IMR-90 (cell line): ENCODE data around the gene MOB3A. TPM values are rescaled to one million over a fixed set of nuclear protein-coding genes. Genes with fewer than 3 reads are reported as not detected.

ENCODE experiments used
- ATAC-seq: fragments of 200-7000 bp; cut with Tn5 transposase; 2 replicates; pipeline ENCODE4 v1.9.1; 2020; ENCODE audit warnings: low read depth, mild to moderate bottlenecking, moderate library complexity
- BruUV-seq: library from RNA; stranded (reverse); fragments of 400-500 nt; replicated peaks from 2 replicates; lab custom pipeline; 2021; lab: Mats Ljungman, UMichigan
- CTCF ChIA-PET: fragments of 300-600 bp; formaldehyde crosslinking; extraction: SDS; loops from one replicate; lab custom pipeline; 2021; ENCODE audit warnings: antibody characterized with exemption; lab: Yijun Ruan, JAX
- POLR2A ChIA-PET: fragments of 300-600 bp; sonication (Branson Sonifier 250); formaldehyde crosslinking; loops from one replicate; lab custom pipeline; 2022; ENCODE audit warnings: antibody characterized with exemption; ENCODE audit not compliant: unreplicated experiment; lab: Charles Lee
- DNase-seq: peaks from one replicate; pipeline ENCODE4 v3.0.0; 2013
- H2AFZ ChIP-seq: replicated peaks from 2 replicates; pipeline ENCODE3; 2013; ENCODE audit warnings: low read length, mild to moderate bottlenecking; ENCODE audit not compliant: poor library complexity
- H2AK5ac ChIP-seq: 2 replicates; pipeline ENCODE4 v1.6.1; 2013; ENCODE audit warnings: low read depth, low read length, inconsistent platforms
- H2AK9ac ChIP-seq: replicated peaks from 2 replicates; pipeline ENCODE3; 2013; ENCODE audit warnings: mild to moderate bottlenecking, low read depth, low read length, moderate library complexity; ENCODE audit not compliant: poor library complexity
- H2BK120ac ChIP-seq: 2 replicates; pipeline ENCODE4 v1.6.1; 2013; ENCODE audit warnings: low read depth, low read length, inconsistent platforms
- H2BK15ac ChIP-seq: 3 replicates; pipeline ENCODE4 v1.6.1; 2013; ENCODE audit warnings: low read depth, low read length, inconsistent platforms
- H2BK20ac ChIP-seq: 2 replicates; pipeline ENCODE4 v1.6.1; 2013; ENCODE audit warnings: low read depth, mild to moderate bottlenecking, inconsistent platforms, low read length, moderate library complexity
- H2BK5ac ChIP-seq: 2 replicates; pipeline ENCODE4 v1.6.1; 2013; ENCODE audit warnings: mild to moderate bottlenecking, low read depth, low read length, inconsistent platforms; ENCODE audit not compliant: poor library complexity, severe bottlenecking
- H3K14ac ChIP-seq: replicated peaks from 2 replicates; pipeline ENCODE4 v1.6.1; 2013; ENCODE audit warnings: low read depth, low read length, inconsistent platforms
- H3K18ac ChIP-seq: 2 replicates; pipeline ENCODE4 v1.6.1; 2013; ENCODE audit warnings: low read depth, low read length, control low read depth
- H3K23ac ChIP-seq: 2 replicates; pipeline ENCODE4 v1.6.1; 2013; ENCODE audit warnings: low read depth, low read length, inconsistent platforms
- H3K27ac ChIP-seq: 2 replicates; pipeline ENCODE4 v1.5.1; 2013; ENCODE audit warnings: mild to moderate bottlenecking, control low read depth, low read length; ENCODE audit not compliant: insufficient read depth
- H3K27me3 ChIP-seq: 2 replicates; pipeline ENCODE4 v1.6.1; 2013; ENCODE audit warnings: low read length; ENCODE audit not compliant: control insufficient read depth, insufficient read depth
- H3K36me3 ChIP-seq: 2 replicates; pipeline ENCODE4 v1.6.1; 2013; ENCODE audit warnings: low read length, mixed read lengths; ENCODE audit not compliant: control insufficient read depth, insufficient read depth
- H3K4ac ChIP-seq: 2 replicates; pipeline ENCODE4 v1.6.1; 2013; ENCODE audit warnings: low read depth, low read length, inconsistent platforms
- H3K4me1 ChIP-seq: 2 replicates; pipeline ENCODE4 v1.6.1; 2013; ENCODE audit warnings: low read length, mixed read lengths; ENCODE audit not compliant: control insufficient read depth, insufficient read depth
- H3K4me2 ChIP-seq: 2 replicates; pipeline ENCODE4 v1.6.1; 2013; ENCODE audit warnings: low read depth, mild to moderate bottlenecking, control low read depth, low read length, moderate library complexity
- H3K4me3 ChIP-seq: 2 replicates; pipeline ENCODE4 v1.5.1; 2013; ENCODE audit warnings: low read depth, mild to moderate bottlenecking, control low read depth, low read length, moderate library complexity; ENCODE audit not compliant: insufficient read depth
- H3K56ac ChIP-seq: 2 replicates; pipeline ENCODE4 v1.6.1; 2013; ENCODE audit warnings: low read length, inconsistent platforms; ENCODE audit not compliant: insufficient read depth; ENCODE audit errors: extremely low read depth
- H3K79me1 ChIP-seq, 2 experiments: 2 replicates each; pipeline ENCODE4 v1.6.1; 2013; ENCODE audit warnings: low read length in 2 of 2, inconsistent platforms in 1 of 2, low read depth in 1 of 2
- H3K9ac ChIP-seq: 2 replicates; pipeline ENCODE4 v1.6.1; 2013; ENCODE audit warnings: low read depth, low read length, control low read depth
- H3K9me1 ChIP-seq: 2 replicates; pipeline ENCODE4 v1.6.1; 2013; ENCODE audit warnings: low read length, inconsistent platforms; ENCODE audit not compliant: insufficient read depth
- H3K9me3 ChIP-seq: 2 replicates; pipeline ENCODE4 v1.6.1; 2013; ENCODE audit warnings: low read length; ENCODE audit not compliant: control insufficient read depth, insufficient read depth
- H4K20me1 ChIP-seq: 2 replicates; pipeline ENCODE4 v1.6.1; 2013; ENCODE audit warnings: low read length, inconsistent platforms; ENCODE audit not compliant: insufficient read depth
- H4K5ac ChIP-seq: 2 replicates; pipeline ENCODE4 v1.6.1; 2013; ENCODE audit warnings: mild to moderate bottlenecking, low read depth, low read length, control low read depth
- H4K8ac ChIP-seq, 2 experiments: 2 replicates each; pipeline ENCODE4 v1.6.1; 2013; ENCODE audit warnings: low read depth in 2 of 2, low read length in 2 of 2, control low read depth in 1 of 2, inconsistent platforms in 1 of 2
- H4K91ac ChIP-seq: 2 replicates; pipeline ENCODE4 v1.6.1; 2013; ENCODE audit warnings: low read depth, low read length, inconsistent platforms; ENCODE audit not compliant: insufficient read depth
- BHLHE40 ChIP-seq: fragments of 150-350 bp; IDR thresholded peaks from 2 replicates; pipeline ENCODE4 v1.6.1; 2016; ENCODE audit warnings: mild to moderate bottlenecking, low read depth, low read length
- CHD1 ChIP-seq: IDR thresholded peaks from 2 replicates; pipeline ENCODE4 v1.6.1; 2012; ENCODE audit warnings: low read depth, low read length, improper control_type of control experiment
- FOS ChIP-seq: fragments of 150-350 bp; IDR thresholded peaks from 2 replicates; pipeline ENCODE4 v1.6.1; 2016; ENCODE audit warnings: low read depth, low read length
- MAFK ChIP-seq: IDR thresholded peaks from 2 replicates; pipeline ENCODE4 v1.6.1; 2012; ENCODE audit warnings: low read depth, low read length, improper control_type of control experiment
- MAZ ChIP-seq: IDR thresholded peaks from 2 replicates; pipeline ENCODE4 v1.6.1; 2012; ENCODE audit warnings: low read depth, mild to moderate bottlenecking, low read length, improper control_type of control experiment, moderate library complexity, borderline replicate concordance
- MXI1 ChIP-seq: IDR thresholded peaks from 2 replicates; pipeline ENCODE4 v1.6.1; 2012; ENCODE audit warnings: low read depth, mild to moderate bottlenecking, low read length, moderate library complexity, borderline replicate concordance
- NFE2L2 ChIP-seq: fragments of 150-350 bp; IDR thresholded peaks from 2 replicates; pipeline ENCODE4 v1.6.1; 2016; ENCODE audit warnings: low read depth, mild to moderate bottlenecking, low read length
- POLR2A ChIP-seq: IDR thresholded peaks from 2 replicates; pipeline ENCODE4 v1.6.1; 2012; ENCODE audit warnings: mild to moderate bottlenecking, low read depth, low read length
- RAD21 ChIP-seq: IDR thresholded peaks from 2 replicates; pipeline ENCODE4 v1.6.1; 2012; ENCODE audit warnings: low read length, improper control_type of control experiment
- RCOR1 ChIP-seq: IDR thresholded peaks from 2 replicates; pipeline ENCODE4 v1.6.1; 2012; ENCODE audit warnings: mild to moderate bottlenecking, low read length, improper control_type of control experiment; ENCODE audit not compliant: insufficient replicate concordance
- RFX5 ChIP-seq: IDR thresholded peaks from 2 replicates; pipeline ENCODE4 v1.8.0; 2012; ENCODE audit warnings: low read depth, mild to moderate bottlenecking, low read length, moderate library complexity
- SMC3 ChIP-seq: fragments of 150-350 bp; IDR thresholded peaks from 2 replicates; pipeline ENCODE4 v1.6.1; 2016; ENCODE audit warnings: low read depth, mild to moderate bottlenecking, antibody characterized with exemption, low read length, moderate library complexity
- WGBS, 2 experiments: methylation state at CpG; one replicate each; pipeline versions ENCODE4 v1.1.5 to v1.1.7; 2013; ENCODE audit warnings: missing lambda C conversion rate in 2 of 2; ENCODE audit not compliant: insufficient read length in 1 of 2; ENCODE audit errors: extremely low coverage in 2 of 2; 5-methylcytosine and 5-hydroxymethylcytosine counted together
- dilution Hi-C: fragments of 300-500 bp; cut with HindIII; formaldehyde crosslinking; loops from one replicate; pipeline ENCODE4 v1.14.3; 2018; ENCODE audit warnings: low sequenced_read_pairs; ENCODE audit not compliant: unreplicated experiment
- in situ Hi-C: fragments of 300-500 bp; cut with MboI; formaldehyde crosslinking; loops from 3 replicates; pipeline ENCODE4 v1.14.3; 2019; ENCODE audit warnings: low sequenced_read_pairs, inconsistent platforms, mixed read lengths
- intact Hi-C: fragments of 100-400 bp; cut with micrococcal nuclease; formaldehyde crosslinking; loops from 2 replicates; pipeline ENCODE4 v1.10.0; 2022
- polyA plus RNA-seq, 3 experiments: library from polyadenylated mRNA; depleted of rRNA; stranded (reverse); fragments of >200 nt; gene quantifications; 2 replicates each; pipeline ENCODE4 v1.2.3, GENCODE V29; 2012; ENCODE audit warnings: low replicate concordance in 1 of 3
- total RNA-seq: library from RNA; depleted of rRNA; stranded (reverse); fragments of >200 nt; gene quantifications from 2 replicates; pipeline ENCODE4 v1.2.3, GENCODE V29; 2012
- TF ChIP-seq, protein P1 (sequence below): conservative IDR thresholded peaks from 2 replicates; pipeline ENCODE4 v1.5.1; 2012; ENCODE audit warnings: mild to moderate bottlenecking, low read depth, low read length, improper control_type of control experiment
- TF ChIP-seq, protein P2 (sequence below): fragments of 150-350 bp; IDR thresholded peaks from 2 replicates; pipeline ENCODE4 v1.6.1; 2016; ENCODE audit warnings: low read depth, mild to moderate bottlenecking, low read length, moderate library complexity, borderline replicate concordance
- TF ChIP-seq, protein P3 (sequence below): fragments of 150-350 bp; IDR thresholded peaks from 2 replicates; pipeline ENCODE4 v1.6.1; 2017; ENCODE audit warnings: mild to moderate bottlenecking, antibody characterized with exemption, low read length, low read depth

MOB3A gene
- total and polyA plus RNA-seq, 2 of the 4 experiments (the other 2 are of a cell fraction), result 9.3 to 26.5 TPM

DNA sequence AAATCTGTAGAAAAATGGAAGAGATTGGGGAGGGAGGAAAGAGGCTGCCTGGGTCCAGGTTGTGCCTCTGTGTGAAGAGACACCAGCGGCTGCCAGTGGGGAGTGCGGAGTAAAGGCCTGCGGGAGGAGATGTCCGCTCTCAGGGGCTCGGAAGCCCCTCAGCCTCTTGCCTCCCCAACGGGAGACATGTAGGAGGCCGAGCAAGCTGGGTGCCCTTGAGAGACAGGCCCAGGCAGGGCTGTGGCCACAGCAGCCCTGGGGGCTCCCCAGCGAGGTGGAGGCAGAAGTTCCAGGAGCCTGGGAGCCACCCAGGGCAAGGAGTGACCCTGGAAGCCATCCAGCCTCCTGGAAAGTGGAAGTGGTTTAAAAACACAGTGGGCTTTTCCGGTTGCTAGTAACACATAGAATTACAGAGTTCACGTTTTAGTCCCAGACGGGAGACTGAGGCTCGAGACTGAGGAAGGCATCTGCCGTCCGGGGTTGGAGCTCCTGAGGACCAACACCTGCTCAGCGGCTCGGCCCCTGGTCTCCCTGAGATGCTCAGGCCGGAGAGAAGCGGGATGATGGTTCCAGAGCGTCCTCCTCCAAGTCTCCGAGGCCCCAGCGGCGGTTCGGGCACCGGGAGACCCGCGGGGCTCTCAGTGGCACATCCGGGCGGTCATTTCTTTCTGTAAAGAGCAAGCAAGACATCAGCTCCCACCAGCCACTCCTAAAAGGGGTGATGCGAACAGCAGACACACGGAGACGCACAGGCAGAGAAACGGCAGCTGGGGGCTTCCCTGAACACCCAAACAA is 23.2 kb downstream of the MOB3A start:
- H2AK9ac ChIP-seq, result no peak overlapping the region
- H3K9me3 ChIP-seq, result no peaks in the 10 kb centered on the region
- BruUV-seq, result no TSS peak
- ChIA-PET CTCF (no interaction called here), POLR2A (no interaction called here)
- H2BK5ac ChIP-seq, result no peak overlapping the region
- no peak for ATAC-seq
- no peak overlapping the region for H3K18ac ChIP-seq
- no peaks in the 10 kb centered on the region for H3K4me1 ChIP-seq
- H2AK5ac ChIP-seq, result no peak overlapping the region
- in situ Hi-C loops, result no loop called here
- H2BK120ac ChIP-seq, result no peak overlapping the region
- no peak overlapping the region for H3K27ac ChIP-seq
- H3K36me3 ChIP-seq, result peaks cover 50% of the 10 kb centered on the region
- H3K9ac ChIP-seq, result no peak overlapping the region
- intact Hi-C loops, result no loop called here
- H4K8ac ChIP-seq, result no peak overlapping the region
- no peak overlapping the region for H3K4ac ChIP-seq
- no peak overlapping the region for H3K4me3 ChIP-seq
- no peaks in the 10 kb centered on the region for H3K27me3 ChIP-seq
- 0 out of 2 replicates have a peak, but pooled peaks cover 6% of the 10 kb centered on the region for H4K20me1 ChIP-seq
- no peak overlapping the region for H2BK20ac ChIP-seq
- H3K9me1 ChIP-seq, result no peaks in the 10 kb centered on the region
- H2BK15ac ChIP-seq, result no peak overlapping the region
- dilution Hi-C loops, result no loop called here
- no peak overlapping the region for H4K91ac ChIP-seq
- WGBS, 2 experiments, result 94% methylated on average over 12 of the region's 32 CpGs; no CpG with 5 or more reads in 1 of the 2 experiments
- H3K79me1 ChIP-seq, result peaks cover under 1 to 7% of the 10 kb centered on the region in 2 experiments; a peak in 2 of 4 replicates
- no peak overlapping the region for H3K56ac ChIP-seq
- no peak overlapping the region for H3K4me2 ChIP-seq
- DNase-seq, result no peak
- no peak overlapping the region for H2AFZ ChIP-seq
- no peak overlapping the region for H3K23ac ChIP-seq
- H3K14ac ChIP-seq, result no peak overlapping the region
- H4K5ac ChIP-seq, result no peak overlapping the region
- no peak for TF ChIP-seq FOS
- TF ChIP-seq BHLHE40, result no peak
- TF ChIP-seq RAD21, result no peak
- no peak for TF ChIP-seq CHD1
- TF ChIP-seq, protein P1, sequence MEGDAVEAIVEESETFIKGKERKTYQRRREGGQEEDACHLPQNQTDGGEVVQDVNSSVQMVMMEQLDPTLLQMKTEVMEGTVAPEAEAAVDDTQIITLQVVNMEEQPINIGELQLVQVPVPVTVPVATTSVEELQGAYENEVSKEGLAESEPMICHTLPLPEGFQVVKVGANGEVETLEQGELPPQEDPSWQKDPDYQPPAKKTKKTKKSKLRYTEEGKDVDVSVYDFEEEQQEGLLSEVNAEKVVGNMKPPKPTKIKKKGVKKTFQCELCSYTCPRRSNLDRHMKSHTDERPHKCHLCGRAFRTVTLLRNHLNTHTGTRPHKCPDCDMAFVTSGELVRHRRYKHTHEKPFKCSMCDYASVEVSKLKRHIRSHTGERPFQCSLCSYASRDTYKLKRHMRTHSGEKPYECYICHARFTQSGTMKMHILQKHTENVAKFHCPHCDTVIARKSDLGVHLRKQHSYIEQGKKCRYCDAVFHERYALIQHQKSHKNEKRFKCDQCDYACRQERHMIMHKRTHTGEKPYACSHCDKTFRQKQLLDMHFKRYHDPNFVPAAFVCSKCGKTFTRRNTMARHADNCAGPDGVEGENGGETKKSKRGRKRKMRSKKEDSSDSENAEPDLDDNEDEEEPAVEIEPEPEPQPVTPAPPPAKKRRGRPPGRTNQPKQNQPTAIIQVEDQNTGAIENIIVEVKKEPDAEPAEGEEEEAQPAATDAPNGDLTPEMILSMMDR, result no peak
- TF ChIP-seq NFE2L2, result no peak
- no peak for TF ChIP-seq RCOR1
- no peak for TF ChIP-seq POLR2A
- TF ChIP-seq RFX5, result no peak
- TF ChIP-seq MAZ, result no peak
- TF ChIP-seq MAFK, result no peak
- no peak for TF ChIP-seq SMC3
- TF ChIP-seq, protein P2, sequence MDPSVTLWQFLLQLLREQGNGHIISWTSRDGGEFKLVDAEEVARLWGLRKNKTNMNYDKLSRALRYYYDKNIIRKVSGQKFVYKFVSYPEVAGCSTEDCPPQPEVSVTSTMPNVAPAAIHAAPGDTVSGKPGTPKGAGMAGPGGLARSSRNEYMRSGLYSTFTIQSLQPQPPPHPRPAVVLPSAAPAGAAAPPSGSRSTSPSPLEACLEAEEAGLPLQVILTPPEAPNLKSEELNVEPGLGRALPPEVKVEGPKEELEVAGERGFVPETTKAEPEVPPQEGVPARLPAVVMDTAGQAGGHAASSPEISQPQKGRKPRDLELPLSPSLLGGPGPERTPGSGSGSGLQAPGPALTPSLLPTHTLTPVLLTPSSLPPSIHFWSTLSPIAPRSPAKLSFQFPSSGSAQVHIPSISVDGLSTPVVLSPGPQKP, result no peak
- TF ChIP-seq, protein P3, sequence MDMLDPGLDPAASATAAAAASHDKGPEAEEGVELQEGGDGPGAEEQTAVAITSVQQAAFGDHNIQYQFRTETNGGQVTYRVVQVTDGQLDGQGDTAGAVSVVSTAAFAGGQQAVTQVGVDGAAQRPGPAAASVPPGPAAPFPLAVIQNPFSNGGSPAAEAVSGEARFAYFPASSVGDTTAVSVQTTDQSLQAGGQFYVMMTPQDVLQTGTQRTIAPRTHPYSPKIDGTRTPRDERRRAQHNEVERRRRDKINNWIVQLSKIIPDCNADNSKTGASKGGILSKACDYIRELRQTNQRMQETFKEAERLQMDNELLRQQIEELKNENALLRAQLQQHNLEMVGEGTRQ, result no peak
- TF ChIP-seq MXI1, result no peak
